Stimulated activated CD4-positive, alpha-beta T cell treated with anti-CD3 and anti-CD28 coated beads, TNF-alpha, amount 100 ng/mL, for 48 hours (primary cell): ENCODE measurements around the gene GOLGA8O.
"Not testable (repeated sequence)": the region's sequence is repeated elsewhere in the genome, so short reads cannot be mapped to it uniquely, and the experiment has no call there.

Experiments
- DNase-seq, 3 donors: peaks; one replicate each; pipeline ENCODE4 v3.0.0-alpha.2; 2020; ENCODE audit warnings: low read depth in 3 of 3

Gene GOLGA8O

DNA sequence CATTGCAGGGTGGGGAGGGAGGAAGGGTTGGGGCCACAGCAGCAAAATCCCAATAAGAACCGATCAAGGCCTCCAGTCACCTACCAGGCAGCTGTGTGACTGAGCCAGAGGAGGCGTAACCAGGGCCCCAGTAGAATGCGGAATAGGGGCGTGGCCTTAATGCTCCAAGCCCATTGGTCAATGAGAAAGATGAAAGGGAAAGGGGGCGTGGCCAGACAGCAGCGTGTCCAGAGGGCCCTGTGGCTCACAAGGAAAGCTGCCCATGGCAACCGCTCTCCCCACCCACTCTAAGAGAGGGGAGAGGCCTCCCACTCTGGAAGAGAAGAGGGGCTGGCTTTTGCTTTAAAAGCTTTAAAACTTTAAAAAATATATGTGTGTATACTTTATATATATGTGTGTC, at the start of gene GOLGA8O:
TSS of gene GOLGA8O (minus strand) at position 101 of the 400 bp plus-strand sequence. CDS start at position 3, 98 bp downstream.
- DNase-seq = not testable (repeated sequence)

DNA sequence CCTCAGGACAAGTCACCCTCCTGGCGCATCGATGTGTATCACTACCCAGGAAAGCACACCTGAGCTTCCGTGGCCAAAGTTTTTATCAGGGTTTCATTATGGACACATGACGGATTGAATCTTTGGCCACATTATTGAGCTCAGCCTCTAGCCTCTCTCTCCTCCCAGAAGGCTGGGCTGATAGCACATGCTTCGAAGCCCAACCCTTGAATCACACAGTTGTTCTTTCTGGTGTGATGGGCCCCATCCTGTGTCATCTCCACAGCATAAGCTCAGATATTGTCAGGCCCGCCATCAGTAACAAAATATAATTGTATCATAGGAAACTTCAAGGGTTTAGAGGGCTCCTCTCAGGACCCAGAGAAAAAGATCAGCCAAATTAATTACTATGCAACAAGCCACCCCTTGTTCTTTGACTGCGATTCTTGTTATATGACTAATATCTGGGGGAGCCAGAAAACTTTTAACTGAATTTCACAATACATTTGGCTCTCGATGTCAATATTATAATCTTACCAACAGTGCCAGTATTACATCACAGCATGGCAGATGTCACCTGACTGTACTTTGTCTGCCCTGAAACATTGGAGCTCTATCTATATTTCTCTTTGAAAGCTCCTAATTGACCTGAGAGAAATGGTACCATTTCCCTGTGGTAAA, 48.8 kb upstream of the GOLGA8O start:
- not testable (repeated sequence) for DNase-seq

- not testable (repeated sequence) for DNase-seq
Observed at GRCh38 chr15:32502946-32503345, 47.5 kb upstream of the GOLGA8O start.

DNA sequence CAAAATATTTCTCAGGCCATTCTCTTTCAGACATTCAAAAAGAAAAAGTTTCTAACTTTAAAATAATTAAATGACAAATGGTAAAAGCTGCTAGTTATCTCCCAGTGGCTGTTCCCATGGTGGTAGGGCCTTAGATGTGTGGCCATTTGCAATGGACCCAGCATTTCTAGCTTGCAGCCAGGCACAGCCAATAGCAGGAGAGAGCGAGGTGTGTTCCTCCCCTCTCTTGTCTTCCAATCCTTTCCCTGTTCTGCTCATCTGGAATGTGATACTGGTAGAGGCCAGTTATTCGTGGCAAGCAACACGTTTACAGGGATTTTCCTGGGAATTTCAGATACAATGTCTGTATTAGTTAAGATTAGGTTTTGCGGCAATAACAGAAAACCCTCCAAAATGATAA, 37.3 kb upstream of the GOLGA8O start:
- DNase-seq = not testable (repeated sequence)

DNA sequence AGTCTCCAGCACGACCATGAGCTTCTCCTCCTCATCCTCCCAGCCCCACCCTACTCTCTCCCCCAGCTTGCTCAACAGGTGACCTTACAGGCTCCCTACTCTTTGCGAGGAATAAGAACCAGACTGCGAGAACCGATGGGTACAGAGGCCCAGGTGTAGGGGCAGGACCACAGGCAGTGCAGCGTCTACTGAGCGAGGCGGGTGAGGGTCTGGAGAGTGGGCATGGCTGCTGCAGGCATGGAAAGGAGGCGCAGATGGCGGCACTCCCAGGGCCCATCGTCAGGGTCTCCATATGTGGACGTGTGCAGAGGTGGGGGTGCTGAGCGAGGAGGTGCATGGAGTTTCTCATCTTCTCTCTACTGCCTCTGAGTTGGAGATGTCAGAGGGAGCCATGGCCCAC, 31.0 kb upstream of the GOLGA8O start:
- not testable (repeated sequence) for DNase-seq

- not testable (repeated sequence) for DNase-seq
Observed at GRCh38 chr15:32483377-32483776, 27.9 kb upstream of the GOLGA8O start.

- not testable (repeated sequence) for DNase-seq
Observed at GRCh38 chr15:32481683-32482082, 26.2 kb upstream of the GOLGA8O start.

DNA sequence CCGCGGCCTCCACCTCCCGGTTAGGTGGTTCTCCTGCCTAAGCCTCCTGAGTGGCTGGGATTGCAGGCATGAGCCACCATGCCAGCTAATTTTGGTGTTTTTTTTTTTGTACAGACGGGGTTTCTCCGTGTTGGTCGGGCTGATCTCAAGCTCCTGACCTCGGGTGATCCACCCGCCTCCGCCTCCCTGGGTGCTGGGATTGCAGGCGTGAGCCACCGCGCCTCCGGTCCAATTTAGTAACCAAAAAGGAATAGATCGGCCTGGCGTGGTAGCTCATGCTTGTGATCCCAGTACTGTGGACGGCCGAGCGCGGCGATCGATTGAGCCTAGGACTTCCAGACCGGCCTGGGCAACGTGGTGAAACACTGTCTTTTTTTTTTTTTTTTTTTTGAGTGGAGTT, 12.6 kb upstream of the GOLGA8O start:
- DNase-seq = not testable (repeated sequence)

DNA sequence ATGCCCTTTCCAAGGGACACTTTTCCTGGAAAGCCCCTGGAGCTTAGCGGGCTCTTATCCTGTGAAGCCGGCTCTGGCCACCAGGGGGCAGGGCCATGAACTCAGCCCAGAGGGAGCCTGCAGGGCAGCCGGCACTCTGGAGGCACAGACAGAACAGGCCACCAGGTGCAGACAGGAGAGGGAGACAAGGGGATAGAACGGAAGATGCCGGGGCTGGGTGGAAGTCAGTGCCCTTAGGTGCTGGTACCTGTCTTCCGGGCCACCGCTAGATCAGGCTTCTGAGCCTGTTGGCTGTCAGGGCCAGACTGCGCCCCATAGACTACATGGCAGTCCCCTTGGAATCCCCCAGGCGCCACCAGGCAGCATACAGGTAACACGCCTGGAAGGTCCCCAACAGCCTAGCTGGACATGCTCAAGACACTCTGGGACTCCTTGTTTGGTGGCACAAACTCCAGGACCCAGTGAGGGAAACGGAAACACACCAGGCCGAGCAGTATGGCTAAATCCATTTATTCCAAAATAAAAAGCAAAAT, 14.9 kb downstream of the GOLGA8O start:
- not testable (repeated sequence) for DNase-seq

DNA sequence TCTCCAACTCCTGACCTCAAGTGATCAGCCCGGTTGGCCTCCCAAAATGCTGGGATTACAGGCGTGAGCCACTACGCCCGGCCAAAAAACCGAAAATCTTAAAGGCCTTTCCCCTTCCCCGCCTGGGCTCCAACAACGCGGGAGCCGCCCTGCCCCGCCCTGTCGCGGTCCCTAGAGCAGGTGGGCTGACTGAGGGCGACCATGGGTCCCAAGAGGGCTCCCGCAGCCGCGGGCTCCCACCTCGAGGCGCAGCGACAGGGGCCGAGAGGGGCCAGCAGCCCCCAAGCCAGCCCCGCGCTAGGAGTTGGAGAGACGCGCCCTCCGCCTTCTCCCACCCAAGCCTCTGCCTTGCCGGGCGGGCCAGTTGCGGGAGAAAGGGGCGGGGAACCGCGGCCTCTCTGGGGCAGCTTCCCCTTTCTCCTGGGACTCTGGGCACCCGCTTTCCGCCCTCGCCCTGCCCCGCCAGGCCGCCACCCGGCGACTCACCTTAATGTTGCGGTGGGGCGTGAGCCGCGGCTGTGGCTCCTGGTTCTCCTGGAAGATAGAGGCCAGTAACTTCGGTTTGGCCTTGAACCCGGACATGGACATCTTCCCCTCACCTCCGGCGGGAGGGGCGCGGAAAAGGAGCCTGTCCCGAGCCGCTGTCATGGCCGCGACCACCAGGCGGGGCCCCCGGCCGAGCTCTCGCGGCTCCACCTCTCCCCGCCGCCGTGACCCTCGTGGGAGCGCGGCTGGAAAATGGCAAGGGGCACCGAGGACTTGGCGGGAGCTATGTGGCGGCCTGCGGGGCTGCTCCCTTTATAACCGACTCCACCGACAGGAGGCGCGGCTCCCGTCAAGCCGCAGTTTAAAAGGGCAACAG, 21.1 kb downstream of the GOLGA8O start:
- DNase-seq = not testable (repeated sequence)

DNA sequence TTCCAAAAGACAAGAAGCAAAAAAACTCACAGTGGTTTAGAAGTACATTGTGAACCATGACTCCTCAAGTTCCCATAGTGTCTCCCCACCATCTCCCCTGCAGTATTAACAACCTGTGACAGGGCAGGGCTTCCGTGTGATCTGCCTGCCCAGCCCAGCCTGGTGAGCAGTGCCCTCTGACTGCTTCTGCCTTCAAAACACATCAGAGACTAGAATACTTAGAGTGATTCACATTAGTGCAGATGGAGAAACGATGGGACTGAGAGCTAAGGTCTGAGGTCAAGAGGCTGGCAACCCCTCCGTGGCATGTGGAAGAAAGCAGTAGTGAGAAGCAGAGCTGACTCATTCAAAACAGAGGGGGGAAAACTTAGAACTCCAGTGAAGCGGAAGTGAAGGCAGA, 27.8 kb downstream of the GOLGA8O start:
- not testable (repeated sequence) for DNase-seq

DNA sequence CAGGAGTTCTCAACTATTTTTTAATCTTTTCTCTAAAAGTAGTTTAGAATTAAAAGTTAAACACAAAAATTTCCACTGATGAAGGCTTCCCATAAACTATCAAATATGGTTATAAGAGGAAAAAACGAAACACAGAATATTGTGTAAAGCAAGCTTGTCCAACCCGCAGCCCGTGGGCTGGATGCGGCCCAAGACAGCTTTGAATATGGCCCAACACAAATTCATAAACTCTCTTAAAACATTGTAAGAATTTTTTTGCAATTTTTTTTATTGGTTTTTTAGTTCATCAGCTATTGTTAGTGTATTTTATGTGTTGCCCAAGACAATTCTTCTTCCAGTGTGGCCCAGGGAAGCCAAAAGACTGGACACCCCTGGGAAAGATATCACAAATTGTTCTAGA, 28.9 kb downstream of the GOLGA8O start:
- not testable (repeated sequence) for DNase-seq

DNA sequence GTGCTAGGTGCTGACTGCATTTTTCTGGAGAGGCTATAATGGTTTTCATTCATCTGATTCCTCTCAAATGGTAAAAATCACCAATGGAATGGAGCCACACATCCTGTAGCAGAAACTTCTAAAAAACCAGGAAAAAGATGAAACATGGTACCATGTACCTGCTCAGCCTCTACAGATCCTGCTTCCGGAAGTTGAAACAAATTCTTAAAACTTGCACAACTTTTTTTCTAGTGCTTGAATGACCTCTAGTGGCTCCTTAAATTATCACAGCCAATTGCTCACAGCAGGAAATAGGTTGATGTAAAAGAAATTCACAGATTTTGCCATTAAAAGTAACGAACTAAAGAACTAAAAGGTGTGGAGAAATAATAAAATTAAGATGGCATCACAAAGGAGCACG, 47.5 kb downstream of the GOLGA8O start:
- DNase-seq = not testable (repeated sequence)

- not testable (repeated sequence) for DNase-seq
Observed at GRCh38 chr15:32403192-32403591, 52.2 kb downstream of the GOLGA8O start, which contains the start of gene GOLGA8K. TSS of gene GOLGA8K (minus strand) at chr15:32403292. CDS start at chr15:32403194, 98 bp downstream.

- not testable (repeated sequence) for DNase-seq
Observed at GRCh38 chr15:32396522-32396921, 58.9 kb downstream of the GOLGA8O start.
